Stimulated activated CD8-positive, alpha-beta memory T cell treated with anti-CD3 and anti-CD28 coated beads, Interleukin-15, amount 100 ng/mL, for 24 hours (primary cell): ENCODE measurements around the gene PLEKHM3.
"Not testable (repeated sequence)": the region's sequence is repeated elsewhere in the genome, so short reads cannot be mapped to it uniquely, and the experiment has no call there.

Source experiments
- DNase-seq: peaks from one replicate; pipeline ENCODE4 v3.0.0-alpha.2; 2020; ENCODE audit warnings: low read depth

PLEKHM3 gene

DNA sequence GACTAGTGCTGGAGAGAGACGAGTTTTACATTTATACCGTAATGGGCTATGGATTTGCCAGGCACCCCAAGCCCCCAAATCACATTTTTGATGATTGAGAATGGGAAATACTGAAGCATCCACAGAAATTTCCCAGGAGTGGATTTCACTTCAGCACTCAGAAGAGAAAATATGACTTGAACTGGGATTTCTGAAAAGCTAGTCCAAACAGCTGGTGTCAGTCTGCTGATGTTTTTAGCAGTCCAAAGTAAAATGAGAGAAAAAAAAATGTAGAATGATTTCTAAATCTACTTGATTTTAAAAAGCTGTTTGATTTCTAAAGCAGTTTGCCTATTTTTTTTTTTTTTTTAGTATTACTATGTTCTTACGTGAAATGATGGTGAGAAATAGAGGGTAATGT lies 105.0 kb downstream of the PLEKHM3 start:
- DNase-seq, result no peak

DNA sequence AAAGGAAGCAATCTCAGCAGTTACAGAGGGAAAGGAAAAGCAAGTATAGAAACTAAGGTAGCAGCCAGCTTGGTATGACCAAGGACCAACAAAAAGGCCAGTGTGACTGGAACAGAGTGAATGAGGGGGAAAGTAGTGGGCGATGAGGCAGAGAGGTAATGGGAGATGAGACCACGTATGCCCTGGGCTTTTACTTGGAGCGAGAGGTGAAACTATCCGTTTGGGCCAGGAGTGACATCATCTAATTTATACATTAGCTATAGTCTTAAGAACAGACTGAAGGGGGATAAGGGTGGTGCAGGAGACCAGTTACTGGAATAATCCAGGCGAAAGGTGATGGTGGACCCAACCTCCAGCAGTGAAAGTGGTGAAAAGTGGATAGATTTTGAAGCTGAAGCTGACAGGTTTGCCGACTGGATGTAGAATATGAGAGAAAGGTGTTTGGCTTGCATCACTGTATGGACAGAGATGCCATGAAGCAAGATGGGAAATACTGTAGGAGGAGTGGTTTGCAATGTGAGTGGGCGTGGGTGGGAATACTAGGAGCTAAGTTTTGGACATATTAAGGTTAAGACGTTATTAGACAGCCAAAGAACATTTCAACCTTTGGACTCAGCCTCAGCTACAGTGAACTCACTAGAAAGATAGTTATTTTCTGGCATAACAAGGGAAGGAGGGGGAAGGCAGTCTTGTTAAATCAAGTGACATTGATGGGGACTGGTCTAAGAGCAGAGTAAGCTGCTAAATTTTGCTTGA lies 106.0 kb downstream of the PLEKHM3 start:
- DNase-seq, result no peak

DNA sequence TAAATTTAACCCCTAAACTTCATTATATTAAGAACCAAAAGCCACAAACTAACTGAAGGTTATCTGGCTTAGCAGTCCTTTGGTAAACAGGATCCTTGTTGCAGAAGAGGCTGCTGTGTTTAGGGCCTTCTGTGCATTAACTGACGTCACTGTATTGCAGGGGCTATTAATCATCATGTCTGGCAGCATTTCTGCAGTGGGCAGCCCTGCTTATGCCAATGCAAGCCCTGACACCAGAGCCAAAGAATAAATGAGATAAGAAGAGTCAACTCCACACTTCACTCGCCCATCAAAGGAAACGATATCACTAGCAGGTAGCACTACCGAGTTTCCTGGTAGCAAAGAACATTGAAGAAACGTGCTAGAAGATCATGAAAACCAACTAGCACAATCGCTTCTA lies 110.6 kb downstream of the PLEKHM3 start:
- DNase-seq, result no peak

DNA sequence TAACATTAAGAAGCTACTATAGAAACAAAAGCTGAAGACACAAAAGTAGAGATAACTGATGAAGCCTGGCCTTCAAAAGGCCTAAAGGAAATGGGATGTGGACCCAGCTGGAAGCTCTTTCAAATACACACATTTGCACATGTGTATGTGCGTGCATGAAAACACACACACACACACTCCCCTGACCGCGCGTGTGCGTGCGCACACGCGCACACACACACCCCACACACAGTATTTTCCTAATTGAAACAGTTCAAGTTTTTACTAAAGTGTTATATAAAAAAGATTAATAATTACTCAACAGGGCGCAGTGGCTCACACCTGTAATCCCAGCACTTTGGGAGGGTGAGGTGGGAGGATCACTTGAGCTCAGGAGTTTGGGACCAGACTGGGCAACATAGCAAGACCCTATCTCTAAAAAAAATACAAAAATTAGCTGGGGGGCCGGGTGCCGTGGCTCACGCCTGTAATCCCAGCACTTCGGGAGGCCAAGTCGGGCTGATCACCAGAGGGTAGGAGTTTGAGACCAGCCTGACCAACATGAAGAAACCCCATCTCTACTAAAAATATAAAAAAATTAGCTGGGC lies 111.5 kb downstream of the PLEKHM3 start:
- no peak for DNase-seq

DNA sequence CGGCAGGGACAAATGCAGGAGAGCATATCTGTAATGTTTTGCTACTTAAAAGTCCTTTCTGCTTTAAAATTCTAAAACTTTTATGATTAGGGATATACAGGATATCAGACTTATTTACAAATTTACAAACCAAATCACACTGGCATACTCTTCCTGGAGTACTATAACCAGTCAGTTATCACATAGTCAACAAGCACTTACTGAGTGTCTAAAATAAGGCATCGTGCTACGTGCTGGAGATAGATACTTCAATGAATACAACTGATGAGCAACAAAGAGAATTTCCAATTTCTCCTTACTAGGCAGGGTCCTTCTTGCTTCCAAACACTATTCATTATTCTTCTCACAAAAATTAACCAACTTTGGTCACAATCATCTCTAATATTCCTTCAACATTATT lies 113.5 kb downstream of the PLEKHM3 start:
- DNase-seq, result no peak

DNA sequence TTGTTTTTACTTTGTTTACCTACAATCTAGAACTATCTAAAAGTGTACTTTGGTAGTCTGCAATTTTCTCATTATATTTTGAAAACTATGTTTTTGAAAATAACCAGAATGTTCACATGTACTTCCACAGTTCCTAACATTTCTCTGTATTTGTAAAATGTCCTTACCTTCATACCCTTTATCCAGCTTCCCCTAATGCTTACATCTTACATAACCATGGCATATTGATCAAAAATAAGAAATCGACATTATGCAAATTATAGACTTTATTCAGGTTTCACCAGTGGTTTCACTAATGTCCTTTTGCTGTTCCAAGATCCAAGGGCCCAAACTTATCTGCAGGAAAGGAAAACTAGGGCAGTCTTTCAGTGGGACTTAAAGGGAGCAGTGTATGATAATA lies 114.1 kb downstream of the PLEKHM3 start:
- DNase-seq, result no peak

DNA sequence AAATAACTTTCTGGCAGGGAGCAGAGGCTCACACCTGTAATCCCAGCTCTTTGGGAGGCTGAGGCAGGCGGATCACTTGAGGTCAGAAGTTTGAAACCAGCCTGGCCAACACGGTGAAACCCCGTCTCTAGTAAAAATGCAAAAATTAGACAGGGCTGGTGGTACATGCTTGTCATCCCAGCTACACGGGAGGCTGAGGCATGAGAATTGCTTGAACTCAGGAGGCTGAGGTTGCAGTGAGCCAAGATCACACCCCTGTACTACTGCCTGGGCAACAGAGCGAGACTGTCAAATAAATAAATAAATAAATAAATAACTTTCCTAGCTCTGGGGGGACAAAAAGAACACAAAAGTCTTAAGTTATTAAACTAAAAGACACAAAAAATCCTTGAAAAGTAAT lies 118.8 kb downstream of the PLEKHM3 start:
- not testable (repeated sequence) for DNase-seq

DNA sequence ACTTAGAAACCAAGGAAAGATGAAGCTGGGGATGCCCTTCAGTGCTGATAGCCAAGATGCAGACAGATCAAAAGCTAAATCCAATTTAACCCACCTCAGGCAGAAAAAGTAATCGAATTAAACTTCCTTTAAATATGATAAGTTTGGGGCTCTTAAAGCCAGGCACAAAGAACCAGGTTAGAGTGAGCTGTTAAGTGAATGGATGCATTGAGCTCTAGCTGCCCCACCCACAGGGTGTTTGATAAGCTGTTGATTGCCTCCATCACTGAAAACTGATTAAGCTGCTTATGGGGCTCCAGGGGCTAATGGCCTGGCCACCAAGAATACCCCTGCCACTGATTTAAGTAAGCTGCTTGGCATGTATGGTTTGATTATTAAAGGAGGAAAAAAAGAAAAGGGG lies 119.8 kb downstream of the PLEKHM3 start:
- DNase-seq, result no peak

DNA sequence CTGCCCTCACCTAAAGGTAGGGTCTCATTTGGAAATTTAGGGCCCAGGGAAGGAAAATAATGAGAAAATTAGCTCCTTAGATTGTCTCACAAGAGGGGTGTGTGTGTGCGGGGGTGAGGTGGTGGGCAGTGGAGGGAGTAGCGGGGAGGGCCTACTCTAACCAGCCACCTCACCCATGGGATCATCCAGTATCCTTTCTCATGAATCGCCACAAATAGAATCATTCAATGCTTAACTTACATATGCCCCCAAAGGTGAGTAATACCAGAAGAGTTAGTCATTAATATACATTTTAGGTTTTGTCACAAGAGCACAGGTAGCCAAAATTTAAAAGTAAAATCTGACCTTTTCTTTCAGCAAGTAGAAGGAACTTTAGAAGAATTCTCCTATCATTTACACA lies 122.1 kb downstream of the PLEKHM3 start:
- DNase-seq, result no peak

DNA sequence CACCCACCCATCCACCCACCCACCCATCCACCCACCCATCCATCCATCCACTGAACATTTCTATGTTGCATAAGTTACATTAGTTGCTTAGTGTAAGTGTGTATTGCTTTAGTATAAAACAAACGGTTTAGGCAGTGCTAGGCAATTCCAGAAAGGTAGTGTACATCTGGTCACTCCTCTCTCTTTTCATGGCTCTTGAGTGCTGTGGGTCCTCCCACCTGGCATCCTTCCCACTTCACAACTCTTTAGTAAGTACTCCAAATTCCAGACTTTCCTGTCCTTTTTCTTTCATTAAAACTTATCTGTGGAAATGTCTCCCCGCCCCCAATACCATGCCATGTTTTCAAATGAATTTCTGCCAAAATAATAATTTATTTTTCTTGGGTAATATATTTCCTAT lies 122.5 kb downstream of the PLEKHM3 start:
- no peak for DNase-seq

DNA sequence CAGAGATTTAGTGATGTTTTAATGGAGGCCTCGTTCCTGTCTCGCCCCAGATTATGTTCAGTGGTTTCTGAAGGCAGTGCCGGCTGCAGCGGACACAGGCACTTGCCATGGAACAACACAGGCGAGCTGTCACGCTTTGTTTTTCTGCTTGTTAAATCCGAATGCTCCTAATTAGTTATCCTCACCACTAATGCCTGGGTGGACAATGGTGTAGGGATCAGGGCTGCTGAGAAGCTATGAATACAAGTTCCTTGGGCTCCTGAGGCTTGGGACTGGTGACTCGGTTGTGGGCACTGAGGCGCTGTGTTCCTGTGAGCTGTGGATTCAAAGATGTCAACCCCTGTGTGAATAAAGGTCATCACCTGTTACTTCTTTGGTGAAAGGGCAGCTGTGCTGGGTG lies 123.5 kb downstream of the PLEKHM3 start:
- no peak for DNase-seq

DNA sequence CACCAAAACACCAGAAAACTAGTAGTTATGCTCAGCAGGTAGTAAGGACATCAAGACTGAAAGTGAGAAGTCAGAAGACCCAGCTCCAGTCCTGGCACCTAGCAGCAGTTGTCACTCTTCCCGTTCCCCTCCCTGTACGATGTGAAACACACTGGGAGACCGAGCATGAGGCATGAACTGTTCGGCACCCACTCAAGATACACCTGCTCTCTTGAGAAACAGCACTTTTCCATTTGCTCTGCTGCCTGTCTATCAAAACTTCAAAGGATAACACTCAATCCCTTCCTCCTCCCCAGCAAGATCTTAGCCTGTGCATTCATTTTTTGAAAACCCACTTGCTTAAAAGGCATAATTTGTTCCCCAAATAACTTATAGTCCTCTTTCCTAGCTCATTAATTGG lies 123.9 kb downstream of the PLEKHM3 start:
- DNase-seq, result no peak

DNA sequence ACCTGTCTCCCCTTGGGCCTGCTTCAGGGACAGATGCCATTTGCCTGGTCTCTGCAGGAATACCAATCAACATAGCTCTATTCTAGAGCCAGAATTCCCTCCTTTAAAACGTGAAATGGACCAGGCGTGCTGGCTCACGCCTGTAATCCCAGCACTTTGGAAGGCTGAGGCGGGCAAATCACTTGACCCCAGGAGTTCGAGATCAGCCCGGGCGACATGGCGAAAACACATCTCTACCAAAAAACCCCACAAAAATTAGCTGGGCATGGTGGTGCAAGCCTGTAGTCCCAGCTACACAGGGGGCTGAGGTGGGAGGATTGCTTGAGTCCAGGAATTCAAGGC lies 127.0 kb downstream of the PLEKHM3 start:
- no peak for DNase-seq

DNA sequence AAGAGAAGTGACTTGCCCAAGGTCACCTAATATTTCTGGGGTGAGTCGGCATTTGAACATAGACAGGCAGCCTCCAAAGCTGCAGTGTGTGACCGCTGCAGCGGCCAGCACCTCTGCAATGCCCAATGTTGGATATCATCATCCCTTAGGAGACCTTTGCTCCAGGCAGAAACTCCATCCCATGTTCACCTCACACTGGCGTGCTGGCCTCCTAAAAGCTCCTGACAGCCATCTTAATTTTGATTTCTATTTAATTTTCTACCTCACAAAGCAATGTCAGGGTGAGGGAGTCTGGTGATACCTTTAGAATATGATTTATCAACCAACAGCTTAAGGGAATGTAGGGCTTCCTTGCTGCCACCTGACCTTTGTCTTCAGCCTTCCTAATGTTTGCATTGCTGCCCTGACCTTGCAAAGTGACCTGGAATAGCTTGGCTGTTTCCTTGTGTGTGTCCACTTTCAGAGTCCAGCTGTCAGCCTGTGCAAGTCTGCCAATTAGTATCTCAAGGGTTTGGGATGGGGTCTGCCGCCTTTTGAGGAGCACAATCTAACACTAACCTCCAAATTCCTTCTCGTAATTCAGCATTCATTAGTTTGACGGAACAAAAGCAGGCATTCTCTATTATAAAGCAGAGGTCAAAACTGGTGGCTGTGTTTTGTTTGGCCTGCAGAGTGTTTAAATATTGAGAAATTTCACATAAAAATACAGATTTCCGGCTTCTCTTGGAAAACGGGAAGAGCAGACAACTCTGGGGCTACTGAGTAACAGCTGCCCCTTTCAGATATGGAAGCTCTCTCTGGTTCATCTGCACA lies 127.6 kb downstream of the PLEKHM3 start:
- DNase-seq, result no peak

DNA sequence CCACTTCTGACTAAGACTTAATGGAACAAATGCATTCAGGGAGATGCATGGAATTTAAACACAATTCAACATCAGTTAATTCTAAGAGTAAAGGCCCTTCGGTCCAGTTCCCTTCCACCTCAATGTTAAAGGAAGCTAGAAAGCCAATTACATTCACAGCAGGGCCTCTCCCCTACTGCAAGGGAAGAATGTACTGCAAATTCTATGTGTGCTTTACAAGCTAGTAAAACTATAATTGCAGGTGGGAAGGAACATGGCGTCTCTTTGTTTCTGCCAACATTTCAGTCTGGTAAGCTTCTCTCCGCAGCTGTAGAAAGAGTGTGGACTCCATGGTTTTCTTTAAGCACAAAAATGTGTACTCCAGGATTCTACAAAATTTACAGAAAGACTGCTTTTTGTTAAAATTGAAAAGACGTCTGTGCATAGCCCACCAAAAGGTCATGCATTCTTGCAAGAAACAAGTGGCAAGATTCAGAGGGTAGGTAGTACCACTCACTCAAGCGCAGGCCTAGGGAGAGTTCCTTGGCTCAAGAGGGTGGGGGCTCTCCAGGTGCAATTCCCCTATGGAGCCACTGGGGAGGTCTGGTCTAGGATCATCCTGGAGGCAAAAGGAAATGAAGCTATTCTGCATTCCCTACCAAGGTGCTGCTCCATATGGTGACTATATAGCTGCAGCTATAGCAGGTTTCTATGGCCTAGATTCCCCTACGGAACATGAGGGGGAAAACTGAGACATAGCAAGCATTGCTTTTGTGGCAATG lies 128.6 kb downstream of the PLEKHM3 start:
- DNase-seq, result no peak

DNA sequence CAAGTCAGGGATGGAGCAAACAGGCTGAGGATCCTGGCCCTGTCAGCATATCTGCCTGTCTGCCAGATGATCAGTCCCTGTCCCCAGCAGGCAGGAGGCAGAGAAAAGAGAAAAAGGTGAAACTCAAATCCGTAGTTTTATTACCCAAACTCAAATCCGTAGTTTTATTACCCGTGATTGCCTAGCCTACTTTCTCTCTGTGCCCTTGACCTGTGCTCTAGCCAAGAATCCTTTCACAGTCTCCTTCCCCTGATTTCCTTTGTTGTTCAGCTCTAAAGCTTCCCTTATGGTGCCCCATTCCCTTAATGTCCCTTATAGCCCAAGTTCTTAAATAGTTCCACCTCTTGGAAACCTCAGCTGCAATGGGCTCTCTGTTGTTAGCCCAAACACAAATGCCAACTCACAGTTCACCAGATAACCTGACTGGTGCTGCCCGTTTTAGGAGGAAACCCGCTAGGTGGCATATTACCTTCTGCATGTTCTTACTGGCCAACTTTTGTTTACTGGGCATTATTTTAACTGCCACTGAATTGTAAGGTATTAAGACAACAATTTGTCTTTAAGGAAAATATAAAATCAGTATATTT lies 130.0 kb downstream of the PLEKHM3 start:
- no peak for DNase-seq

DNA sequence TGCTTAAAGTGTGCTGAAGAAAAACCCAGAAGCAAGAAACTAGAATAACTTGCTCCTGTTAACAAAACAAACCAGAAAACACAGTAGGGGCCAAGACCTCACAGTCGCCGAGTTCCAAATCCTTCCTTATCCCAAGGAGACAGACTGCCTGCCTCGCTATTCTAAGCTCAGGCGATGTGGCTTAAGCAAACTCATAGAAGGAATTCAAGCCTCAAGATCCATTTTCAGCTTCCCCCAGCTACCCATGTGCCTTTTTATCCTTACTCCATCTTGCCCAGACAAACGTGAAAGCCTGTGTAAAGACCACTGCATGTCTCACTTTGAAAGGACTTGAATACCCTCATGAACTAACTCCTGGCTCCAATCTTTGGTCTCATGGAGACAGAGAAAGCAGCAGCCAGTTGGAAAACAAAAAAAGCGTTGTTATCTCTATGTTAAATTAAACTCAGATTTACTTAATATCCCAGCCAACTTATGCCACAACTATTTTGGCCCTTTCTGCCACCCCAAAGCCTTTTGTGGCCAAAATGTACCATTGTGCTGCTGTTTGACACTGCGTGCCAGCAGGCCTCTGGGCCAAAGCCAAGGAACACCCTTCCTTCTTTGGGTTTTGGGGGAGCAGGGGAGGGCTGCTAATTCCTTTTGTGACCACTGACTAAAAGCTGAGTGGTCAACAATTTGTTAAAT lies 132.5 kb downstream of the PLEKHM3 start:
- DNase-seq, result no peak

DNA sequence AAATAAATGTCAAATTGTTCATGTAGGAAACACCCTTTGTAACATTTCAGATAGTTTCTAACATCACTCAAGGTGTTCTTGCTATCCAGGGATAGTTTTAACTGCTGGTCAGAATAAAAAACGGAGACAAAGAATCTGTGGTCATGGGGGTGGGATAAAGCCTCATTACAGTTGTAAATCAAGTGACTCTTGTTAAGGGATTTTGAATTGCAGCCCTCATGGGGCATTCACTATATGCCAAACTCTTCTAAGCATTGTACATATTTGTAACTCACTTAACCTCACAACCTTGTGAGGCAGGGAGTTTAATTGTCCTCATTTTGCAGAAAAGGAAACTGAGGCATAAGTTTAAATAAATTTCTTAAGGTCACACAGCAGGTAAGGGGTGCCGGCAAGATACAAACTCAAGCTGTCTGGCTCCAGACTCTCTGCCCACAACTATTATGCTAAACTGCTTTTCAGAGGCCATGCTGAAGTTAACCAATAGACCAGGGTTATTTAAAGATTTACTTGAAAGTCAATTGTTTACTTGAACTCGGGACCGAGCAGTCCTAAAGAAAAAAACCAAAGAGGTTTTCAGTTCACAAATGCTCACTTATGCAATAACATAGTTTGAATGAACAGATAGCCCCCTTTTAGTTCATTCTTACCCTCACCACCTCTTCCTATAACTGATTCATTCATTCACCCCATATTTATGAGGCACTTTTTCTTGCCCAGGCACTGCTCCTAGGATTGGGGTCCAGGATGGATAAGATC lies 134.1 kb downstream of the PLEKHM3 start:
- DNase-seq, result no peak

DNA sequence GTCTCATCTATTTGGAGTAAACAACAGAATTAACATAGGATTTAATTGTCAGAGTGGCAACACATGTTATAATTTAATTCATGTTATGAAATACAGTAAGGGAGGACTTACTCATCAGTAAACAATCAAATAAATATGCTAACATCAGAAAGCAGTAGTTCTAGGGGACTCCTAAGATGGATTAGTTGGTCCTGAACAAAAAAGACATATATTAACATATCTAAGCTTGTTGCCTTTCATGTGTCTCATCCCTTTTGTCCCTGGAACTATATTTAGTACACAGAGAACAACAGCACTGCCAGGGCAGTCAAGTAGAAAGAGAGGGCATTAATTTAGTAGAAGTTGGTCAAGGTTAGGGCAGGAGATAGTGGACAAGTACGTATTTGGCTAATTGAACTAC lies 137.8 kb downstream of the PLEKHM3 start:
- no peak for DNase-seq

DNA sequence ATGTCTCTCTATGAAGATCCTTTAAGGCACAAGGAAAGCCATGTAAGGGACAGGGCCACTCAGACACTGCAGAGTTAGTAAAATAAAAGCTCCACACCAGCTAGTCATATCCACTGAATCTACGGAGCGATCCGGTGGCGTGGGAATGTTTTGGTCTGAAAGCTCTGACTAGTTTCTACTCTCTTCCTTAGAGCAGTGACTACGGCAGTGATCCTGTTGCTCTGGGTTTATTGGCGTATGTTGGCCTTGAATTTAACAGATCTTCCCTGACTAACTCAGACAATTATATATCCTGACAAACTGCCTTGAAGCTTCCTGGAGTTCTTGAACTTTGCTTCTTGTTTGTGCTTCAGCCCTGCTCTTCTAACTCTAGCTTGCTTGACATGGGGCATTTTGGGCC lies 140.3 kb downstream of the PLEKHM3 start:
- no peak for DNase-seq

DNA sequence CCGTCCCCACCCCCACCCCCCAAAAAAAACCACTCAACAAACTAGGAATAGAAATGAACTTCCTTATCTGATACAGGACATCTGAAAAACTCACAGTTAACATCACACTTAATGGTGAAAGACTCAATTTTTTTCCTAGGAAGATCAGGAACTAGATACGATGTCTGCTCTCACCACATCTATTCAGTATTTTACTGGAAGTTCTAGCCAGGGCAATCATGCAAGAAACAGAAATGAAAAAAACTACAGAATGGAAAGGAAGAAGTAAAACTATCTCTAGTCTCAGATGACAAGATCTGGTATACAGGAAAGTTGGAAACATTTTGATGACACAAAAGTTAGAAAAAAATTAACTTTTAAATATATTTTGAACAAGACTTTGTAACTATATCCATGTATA lies 141.2 kb downstream of the PLEKHM3 start:
- DNase-seq, result no peak
